Left ventricle myocardium inferior (tissue), 1 donor: ENCODE data around the gene TCERG1L. TPM values are rescaled to one million over a fixed set of nuclear protein-coding genes. Genes with fewer than 3 reads are reported as not detected.

ENCODE experiments used
- DNase-seq: peaks from one replicate; pipeline ENCODE4 v3.0.0-alpha.2; 2020
- H3K27ac ChIP-seq: fragments of 200-600 bp; replicated peaks from 2 replicates; pipeline ENCODE4 v1.8.0; 2021
- H3K27me3 ChIP-seq: fragments of 200-600 bp; 2 replicates; pipeline ENCODE4 v1.8.0; 2021; ENCODE audit warnings: low read depth
- H3K36me3 ChIP-seq: fragments of 200-600 bp; 2 replicates; pipeline ENCODE4 v1.8.0; 2021
- H3K4me1 ChIP-seq: fragments of 200-600 bp; 2 replicates; pipeline ENCODE4 v1.8.0; 2021
- H3K4me3 ChIP-seq: fragments of 200-600 bp; 2 replicates; pipeline ENCODE4 v1.8.0; 2021; ENCODE audit warnings: mild to moderate bottlenecking, moderate library complexity
- H3K9me3 ChIP-seq: fragments of 200-600 bp; replicated peaks from 2 replicates; pipeline ENCODE4 v1.8.0; 2021
- intact Hi-C: fragments of 100-400 bp; cut with micrococcal nuclease; formaldehyde crosslinking; loops from one replicate; pipeline ENCODE4 v1.11.0; 2022
- total RNA-seq: library from RNA; stranded (reverse); fragmentation: NEBNext Ultra II Directional; extraction: Animal tissue kit (Norgen Biotek cat#: 25700); gene quantifications from one replicate; pipeline ENCODE4 v1.2.1, GENCODE V29; 2021
- TF ChIP-seq, protein P1 (sequence below): fragments of 200-600 bp; IDR thresholded peaks from 2 replicates; pipeline ENCODE4 v1.8.0; 2021; ENCODE audit warnings: antibody characterized with exemption, mild to moderate bottlenecking, borderline replicate concordance
- donor health status: DM: no; HTN: yes; CAD: no; lungs with severe emphysema.

The TCERG1L gene
- total RNA-seq, 1 donor from 2014 or later, result not detected

DNA sequence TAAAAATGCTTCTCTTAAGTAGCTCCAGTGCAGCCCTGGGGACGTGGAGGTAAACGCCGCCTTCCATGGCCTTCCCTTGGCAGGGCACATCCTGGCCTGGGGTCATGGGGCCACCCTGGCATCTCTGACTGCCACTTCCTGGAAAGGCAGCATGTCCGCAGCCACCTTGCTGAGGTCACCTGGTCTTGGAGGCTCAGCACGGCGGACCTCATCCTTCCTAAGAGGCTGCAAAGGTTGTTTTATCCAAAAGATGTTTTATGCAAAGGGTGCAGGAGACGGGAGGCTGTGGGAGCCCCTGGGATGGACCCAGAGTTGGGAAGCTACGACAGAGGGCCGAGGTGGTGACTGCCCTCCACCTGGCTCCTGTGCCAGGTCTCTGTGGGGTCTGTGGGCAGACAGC lies 106.0 kb downstream of the TCERG1L start:
- no peak overlapping the region for H3K27ac ChIP-seq
- no peaks in the 10 kb centered on the region for H3K4me1 ChIP-seq
- DNase-seq, result no peak
- H3K27me3 ChIP-seq, result peaks cover 70% of the 10 kb centered on the region
- TF ChIP-seq, protein P1, sequence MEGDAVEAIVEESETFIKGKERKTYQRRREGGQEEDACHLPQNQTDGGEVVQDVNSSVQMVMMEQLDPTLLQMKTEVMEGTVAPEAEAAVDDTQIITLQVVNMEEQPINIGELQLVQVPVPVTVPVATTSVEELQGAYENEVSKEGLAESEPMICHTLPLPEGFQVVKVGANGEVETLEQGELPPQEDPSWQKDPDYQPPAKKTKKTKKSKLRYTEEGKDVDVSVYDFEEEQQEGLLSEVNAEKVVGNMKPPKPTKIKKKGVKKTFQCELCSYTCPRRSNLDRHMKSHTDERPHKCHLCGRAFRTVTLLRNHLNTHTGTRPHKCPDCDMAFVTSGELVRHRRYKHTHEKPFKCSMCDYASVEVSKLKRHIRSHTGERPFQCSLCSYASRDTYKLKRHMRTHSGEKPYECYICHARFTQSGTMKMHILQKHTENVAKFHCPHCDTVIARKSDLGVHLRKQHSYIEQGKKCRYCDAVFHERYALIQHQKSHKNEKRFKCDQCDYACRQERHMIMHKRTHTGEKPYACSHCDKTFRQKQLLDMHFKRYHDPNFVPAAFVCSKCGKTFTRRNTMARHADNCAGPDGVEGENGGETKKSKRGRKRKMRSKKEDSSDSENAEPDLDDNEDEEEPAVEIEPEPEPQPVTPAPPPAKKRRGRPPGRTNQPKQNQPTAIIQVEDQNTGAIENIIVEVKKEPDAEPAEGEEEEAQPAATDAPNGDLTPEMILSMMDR, result no peak
- H3K4me3 ChIP-seq, result no peak overlapping the region
- H3K9me3 ChIP-seq, result peaks cover 4% of the 10 kb centered on the region
- H3K36me3 ChIP-seq, result no peaks in the 10 kb centered on the region
- intact Hi-C loops, result no loop called here

DNA sequence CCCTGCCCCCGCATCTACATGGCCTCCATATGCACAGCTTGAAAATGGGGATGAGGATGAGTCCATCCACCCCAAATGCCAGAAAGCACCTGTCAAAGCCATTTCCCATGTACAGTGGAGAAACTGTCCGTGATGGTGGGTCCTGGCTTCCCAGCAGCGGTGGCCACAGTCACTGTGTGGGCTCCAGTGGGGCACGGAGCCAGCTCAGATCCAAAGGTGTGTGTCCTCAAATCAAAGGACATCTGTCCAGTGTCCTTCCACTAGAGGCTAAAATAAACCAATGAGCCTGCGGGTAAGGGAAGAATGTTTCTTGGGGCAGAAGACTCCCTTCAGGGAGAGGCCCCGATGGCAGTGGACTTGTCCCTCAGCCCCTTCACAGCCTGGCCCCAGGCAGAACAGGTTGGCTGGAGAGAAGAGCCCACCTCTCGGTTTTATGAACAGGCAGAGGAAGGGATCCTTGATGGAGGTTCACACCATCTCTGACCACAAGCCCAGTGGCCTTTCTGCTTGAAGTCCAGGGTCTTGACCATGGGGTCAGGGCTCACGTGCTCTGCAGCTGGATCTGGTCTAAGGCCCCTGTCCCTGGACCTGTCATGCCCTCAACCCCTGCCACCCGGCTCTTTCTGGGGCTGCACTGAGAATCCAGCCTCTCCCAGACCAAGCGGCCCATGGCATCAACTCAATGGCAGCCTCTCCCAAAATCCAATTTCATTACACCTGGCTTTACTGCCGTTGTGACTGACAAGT lies 106.9 kb downstream of the TCERG1L start:
- TF ChIP-seq, protein P1, result no peak
- intact Hi-C loops, result no loop called here

GRCh38 chr10:131203456-131204357 lies 107.8 kb downstream of the TCERG1L start:
- intact Hi-C loops, result no loop called here
- H3K27me3 ChIP-seq, result peaks cover 81% of the 10 kb centered on the region
- DNase-seq, result no peak
- TF ChIP-seq, protein P1, result no peak
- H3K4me3 ChIP-seq, result no peak overlapping the region
- H3K27ac ChIP-seq, result no peak overlapping the region
- peaks cover 4% of the 10 kb centered on the region for H3K9me3 ChIP-seq
- H3K4me1 ChIP-seq, result no peaks in the 10 kb centered on the region
- no peaks in the 10 kb centered on the region for H3K36me3 ChIP-seq

More for the DNA sequence above, 106.9 kb downstream of the TCERG1L start:
- Histone ChIP-seq H3K27ac (no peak overlapping the region), H3K9me3 (peaks cover 4% of the 10 kb centered on the region), H3K27me3 (peaks cover 72% of the 10 kb centered on the region), H3K36me3 (no peaks in the 10 kb centered on the region), H3K4me3 (no peak overlapping the region), H3K4me1 (no peaks in the 10 kb centered on the region)
- no peak for DNase-seq

- H3K9me3 ChIP-seq, result peaks cover 4% of the 10 kb centered on the region
- no peaks in the 10 kb centered on the region for H3K4me1 ChIP-seq
- TF ChIP-seq, protein P1, result no peak
- no peaks in the 10 kb centered on the region for H3K36me3 ChIP-seq
- H3K4me3 ChIP-seq, result no peak overlapping the region
- H3K27me3 ChIP-seq, result peaks cover 82% of the 10 kb centered on the region
- no peak overlapping the region for H3K27ac ChIP-seq
- DNase-seq, result no peak
- intact Hi-C loops, result no loop called here
These were observed 108.5 kb downstream of the TCERG1L start for GRCh38 chr10:131202990-131203389.

GRCh38 chr10:131201741-131202515 lies 109.6 kb downstream of the TCERG1L start:
- intact Hi-C loops, result no loop called here
- peaks cover 81% of the 10 kb centered on the region for H3K27me3 ChIP-seq
- no peak overlapping the region for H3K27ac ChIP-seq
- H3K4me1 ChIP-seq, result no peaks in the 10 kb centered on the region
- DNase-seq, result no peak
- no peak overlapping the region for H3K4me3 ChIP-seq
- TF ChIP-seq, protein P1, result no peak
- H3K36me3 ChIP-seq, result no peaks in the 10 kb centered on the region
- peaks cover 4% of the 10 kb centered on the region for H3K9me3 ChIP-seq
